Liver (tissue), 9 donors: ENCODE results near the gene LY86. TPM values are rescaled to one million over a fixed set of nuclear protein-coding genes. Genes with fewer than 3 reads are reported as not detected.
"Not testable (repeated sequence)": the region's sequence is repeated elsewhere in the genome, so short reads cannot be mapped to it uniquely, and the experiment has no call there.

Source experiments
- DNase-seq: peaks from one replicate; pipeline ENCODE4 v3.0.0-alpha.2; 2017; ENCODE audit warnings: low spot score
- H3K27ac ChIP-seq, 2 donors: one replicate each; pipeline ENCODE4 v1.7.0; 2013; ENCODE audit warnings: inconsistent platforms in 2 of 2, low read length in 2 of 2, control low read depth in 1 of 2, low read depth in 1 of 2, mild to moderate bottlenecking in 1 of 2
- H3K27me3 ChIP-seq, 4 donors: one replicate each; pipeline versions ENCODE4 v1.6.1 to v1.7.0; 2013; ENCODE audit warnings: low read length in 3 of 4, inconsistent platforms in 1 of 4, mild to moderate bottlenecking in 1 of 4, moderate library complexity in 1 of 4; ENCODE audit not compliant: control insufficient read depth in 4 of 4, insufficient read depth in 4 of 4
- H3K36me3 ChIP-seq, 4 donors: one replicate each; pipeline versions ENCODE4 v1.6.1 to v1.7.0; 2013; ENCODE audit warnings: low read length in 3 of 4, mild to moderate bottlenecking in 3 of 4, low read depth in 1 of 4, moderate library complexity in 1 of 4; ENCODE audit not compliant: control insufficient read depth in 4 of 4, insufficient read depth in 3 of 4
- H3K4me1 ChIP-seq, 4 donors: one replicate each; pipeline versions ENCODE4 v1.6.1 to v1.7.0; 2013; ENCODE audit warnings: low read length in 3 of 4, mild to moderate bottlenecking in 3 of 4, moderate library complexity in 1 of 4; ENCODE audit not compliant: control insufficient read depth in 4 of 4, insufficient read depth in 4 of 4
- H3K4me3 ChIP-seq, 3 donors: one replicate each; pipeline versions ENCODE4 v1.6.1 to v1.7.0; 2013; ENCODE audit warnings: low read length in 3 of 3, control low read depth in 1 of 3, low read depth in 1 of 3, mild to moderate bottlenecking in 1 of 3
- H3K9ac ChIP-seq, 2 donors: one replicate each; pipeline ENCODE4 v1.7.0; 2013; ENCODE audit warnings: low read length in 2 of 2, mild to moderate bottlenecking in 2 of 2, moderate library complexity in 2 of 2, control low read depth in 1 of 2, low read depth in 1 of 2
- H3K9me3 ChIP-seq, 4 donors: one replicate each; pipeline versions ENCODE4 v1.6.1 to v1.7.0; 2013; ENCODE audit warnings: low read length in 3 of 4; ENCODE audit not compliant: control insufficient read depth in 4 of 4
- ATF3 ChIP-seq: IDR thresholded peaks from 2 replicates; pipeline ENCODE4 v1.6.1; 2016; ENCODE audit warnings: antibody characterized with exemption
- CTCF ChIP-seq: fragments of 150-350 bp; IDR thresholded peaks from 2 replicates; pipeline ENCODE4 v1.5.1; 2017; ENCODE audit warnings: improper control_type of control experiment, low read depth, low read length; ENCODE audit not compliant: missing input control
- EGR1 ChIP-seq, 2 donors: IDR thresholded peaks; 2 replicates each; pipeline ENCODE4 v1.6.1; 2016 to 2018; ENCODE audit warnings: antibody characterized with exemption in 2 of 2, low read depth in 2 of 2
- FOXA1 ChIP-seq: IDR thresholded peaks from 2 replicates; pipeline ENCODE4 v1.6.1; 2016; ENCODE audit warnings: antibody characterized with exemption
- FOXA2 ChIP-seq: IDR thresholded peaks from 2 replicates; pipeline ENCODE4 v1.6.1; 2016; ENCODE audit warnings: antibody characterized with exemption
- GABPA ChIP-seq, 2 donors: IDR thresholded peaks in 1 of 2; conservative IDR thresholded peaks in 1 of 2; 2 replicates each; pipeline ENCODE4 v1.6.1; 2016; ENCODE audit warnings: antibody characterized with exemption in 2 of 2, mild to moderate bottlenecking in 1 of 2, moderate library complexity in 1 of 2
- HNF4A ChIP-seq, 2 donors: conservative IDR thresholded peaks; 2 replicates each; pipeline ENCODE4 v1.6.1; 2016; ENCODE audit warnings: antibody characterized with exemption in 2 of 2, mild to moderate bottlenecking in 2 of 2
- HNF4G ChIP-seq: IDR thresholded peaks from 2 replicates; pipeline ENCODE4 v1.6.1; 2016; ENCODE audit warnings: antibody characterized with exemption
- JUND ChIP-seq, 2 donors: IDR thresholded peaks; 2 replicates each; pipeline ENCODE4 v1.6.1; 2016; ENCODE audit warnings: antibody characterized with exemption in 2 of 2
- MAX ChIP-seq: IDR thresholded peaks from 2 replicates; pipeline ENCODE4 v1.6.1; 2016; ENCODE audit warnings: antibody characterized with exemption
- NR2F2 ChIP-seq: IDR thresholded peaks from 2 replicates; pipeline ENCODE4 v1.6.1; 2016; ENCODE audit warnings: antibody characterized with exemption
- RAD21 ChIP-seq, 2 donors: IDR thresholded peaks; 2 replicates each; pipeline ENCODE4 v1.6.1; 2016; ENCODE audit warnings: antibody characterized with exemption in 2 of 2, mild to moderate bottlenecking in 2 of 2
- REST ChIP-seq: IDR thresholded peaks from 2 replicates; pipeline ENCODE4 v1.6.1; 2016; ENCODE audit warnings: antibody characterized with exemption, mild to moderate bottlenecking
- RXRA ChIP-seq, 2 donors: IDR thresholded peaks; 2 replicates each; pipeline ENCODE4 v1.6.1; 2017 to 2018; ENCODE audit warnings: antibody characterized with exemption in 2 of 2, mild to moderate bottlenecking in 1 of 2
- SP1 ChIP-seq: IDR thresholded peaks from 2 replicates; pipeline ENCODE4 v1.6.1; 2018; ENCODE audit warnings: antibody characterized with exemption, mild to moderate bottlenecking
- TAF1 ChIP-seq: conservative IDR thresholded peaks from 2 replicates; pipeline ENCODE4 v1.6.1; 2016; ENCODE audit warnings: antibody characterized with exemption, mild to moderate bottlenecking
- YY1 ChIP-seq: IDR thresholded peaks from 2 replicates; pipeline ENCODE4 v1.6.1; 2016; ENCODE audit warnings: antibody characterized with exemption, mild to moderate bottlenecking
- ZBTB33 ChIP-seq: IDR thresholded peaks from 2 replicates; pipeline ENCODE4 v1.6.1; 2016; ENCODE audit warnings: antibody characterized with exemption
- WGBS: extraction: QIAGEN DNeasy Blood & Tissue Kit; methylation state at CpG from one replicate; pipeline ENCODE4 v1.1.7; 2013; 5-methylcytosine and 5-hydroxymethylcytosine counted together
- polyA plus RNA-seq, 2 donors: library from polyadenylated mRNA; stranded (reverse) in 1 of 2; unstranded in 1 of 2; fragments of 200-250 nt in 1 of 2; fragments of >200 nt in 1 of 2; fragmentation: Nextera tagmentation in 1 of 2; extraction: Ambion mirVana in 1 of 2; gene quantifications; one replicate each; pipeline versions ENCODE4 v1.2.1 to v1.2.3, GENCODE V29; 2013 to 2015
- total RNA-seq, 2 donors: library from RNA; depleted of rRNA; stranded (reverse); fragments of >200 nt; gene quantifications; one replicate each; pipeline ENCODE4 v1.2.3, GENCODE V29; 2014
- donor health status: healthy.
- donor health status: healthy.
- donor health status: healthy.
- donor health status: healthy.
- donor health status: healthy.

Gene LY86
- total and polyA plus RNA-seq, 4 donors = 1.4 to 7.8 (median 3.7) TPM

- no peak for DNase-seq
- Histone ChIP-seq H3K4me3 (no peak overlapping the region), H3K27ac (no peak overlapping the region), H3K36me3 (no peaks in the 10 kb centered on the region), H3K27me3 (no peaks in the 10 kb centered on the region), H3K9ac (no peak overlapping the region), H3K4me1 (no peaks in the 10 kb centered on the region), H3K9me3 (no peaks in the 10 kb centered on the region)
- 87% methylated on average over 12 of the region's 12 CpGs for WGBS
- no peak for TF ChIP-seq RAD21 (IDR thresholded peaks at IDR 0.05)
- TF ChIP-seq JUND (IDR thresholded peaks at IDR 0.05) = no peak
- no peak for TF ChIP-seq FOXA2
- no peak for TF ChIP-seq REST
- no peak for TF ChIP-seq TAF1
- TF ChIP-seq SP1 = no peak
- TF ChIP-seq NR2F2 = no peak
- no peak for TF ChIP-seq YY1
- no peak for TF ChIP-seq HNF4A (conservative IDR thresholded peaks at IDR 0.05)
- no peak for TF ChIP-seq EGR1 (IDR thresholded peaks at IDR 0.05; ENCODE audit: low read depth in 2 of 2)
- no peak for TF ChIP-seq FOXA1
- TF ChIP-seq ZBTB33 = no peak
- no peak for TF ChIP-seq RXRA (IDR thresholded peaks at IDR 0.05)
- no peak for TF ChIP-seq MAX
- TF ChIP-seq CTCF = no peak
- TF ChIP-seq HNF4G = no peak
- no peak for TF ChIP-seq GABPA (IDR thresholded peaks at IDR 0.05 in 1 of 2, conservative IDR thresholded peaks at IDR 0.05 in 1 of 2)
- no peak for TF ChIP-seq ATF3
Measured at GRCh38 chr6:6611486-6611885, 23.0 kb downstream of the LY86 start.

- Histone ChIP-seq H3K36me3 (no peaks in the 10 kb centered on the region), H3K4me3 (no peak overlapping the region), H3K27me3 (no peaks in the 10 kb centered on the region), H3K27ac (no peak overlapping the region), H3K9ac (no peak overlapping the region), H3K9me3 (no peaks in the 10 kb centered on the region), H3K4me1 (no peaks in the 10 kb centered on the region)
- no peak for TF ChIP-seq TAF1
- TF ChIP-seq NR2F2 = no peak
- WGBS = 86% methylated on average over 7 of the region's 7 CpGs
- no peak for DNase-seq
Measured at GRCh38 chr6:6612308-6612707, 23.8 kb downstream of the LY86 start.

GRCh38 chr6:6613103-6613718 lies 24.7 kb downstream of the LY86 start:
- not testable (repeated sequence) for H3K9me3 ChIP-seq, H3K9ac ChIP-seq, H3K27me3 ChIP-seq, H3K4me3 ChIP-seq, H3K4me1 ChIP-seq, H3K36me3 ChIP-seq, H3K27ac ChIP-seq, DNase-seq
- WGBS = 95% methylated on average over 43 of the region's 43 CpGs
